Mammary epithelial cell (primary cell): ENCODE measurements around the gene CD180.

ENCODE experiments used
- EZH2 ChIP-seq: IDR thresholded peaks from 2 replicates; pipeline ENCODE4 v1.6.1; 2012; ENCODE audit warnings: low read length, inconsistent platforms, borderline replicate concordance
- TF ChIP-seq, protein P1 (sequence below), 2 donors: IDR thresholded peaks in 1 of 2; conservative IDR thresholded peaks in 1 of 2; 2 replicates each; pipeline ENCODE4 v1.5.1; 2011 to 2012; ENCODE audit warnings: inconsistent platforms in 2 of 2, low read length in 2 of 2, mild to moderate bottlenecking in 2 of 2, control low read depth in 1 of 2, low read depth in 1 of 2; ENCODE audit not compliant: insufficient read depth in 1 of 2; ENCODE audit errors: extremely low read depth in 1 of 2

DNA sequence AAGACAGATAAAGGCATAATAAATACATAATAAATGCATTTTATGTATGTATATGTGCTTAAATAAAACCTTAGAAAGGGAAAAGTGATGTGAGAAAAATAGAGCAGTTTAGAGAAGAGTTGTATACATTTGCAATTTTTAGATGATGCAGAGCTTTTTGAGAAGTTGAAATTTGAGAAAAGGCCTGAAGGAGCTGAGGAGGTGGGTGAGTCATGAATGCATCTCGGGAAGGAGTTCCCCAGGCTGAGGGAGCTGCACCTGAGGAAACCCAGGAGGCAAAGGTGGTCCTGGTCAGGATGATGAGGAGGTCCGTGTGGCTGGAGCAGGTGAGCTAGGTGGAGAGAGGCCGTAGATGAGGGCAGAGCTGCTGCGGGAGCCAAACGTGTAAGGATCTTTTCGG is 17.4 kb upstream of the CD180 start:
- TF ChIP-seq, protein P1, sequence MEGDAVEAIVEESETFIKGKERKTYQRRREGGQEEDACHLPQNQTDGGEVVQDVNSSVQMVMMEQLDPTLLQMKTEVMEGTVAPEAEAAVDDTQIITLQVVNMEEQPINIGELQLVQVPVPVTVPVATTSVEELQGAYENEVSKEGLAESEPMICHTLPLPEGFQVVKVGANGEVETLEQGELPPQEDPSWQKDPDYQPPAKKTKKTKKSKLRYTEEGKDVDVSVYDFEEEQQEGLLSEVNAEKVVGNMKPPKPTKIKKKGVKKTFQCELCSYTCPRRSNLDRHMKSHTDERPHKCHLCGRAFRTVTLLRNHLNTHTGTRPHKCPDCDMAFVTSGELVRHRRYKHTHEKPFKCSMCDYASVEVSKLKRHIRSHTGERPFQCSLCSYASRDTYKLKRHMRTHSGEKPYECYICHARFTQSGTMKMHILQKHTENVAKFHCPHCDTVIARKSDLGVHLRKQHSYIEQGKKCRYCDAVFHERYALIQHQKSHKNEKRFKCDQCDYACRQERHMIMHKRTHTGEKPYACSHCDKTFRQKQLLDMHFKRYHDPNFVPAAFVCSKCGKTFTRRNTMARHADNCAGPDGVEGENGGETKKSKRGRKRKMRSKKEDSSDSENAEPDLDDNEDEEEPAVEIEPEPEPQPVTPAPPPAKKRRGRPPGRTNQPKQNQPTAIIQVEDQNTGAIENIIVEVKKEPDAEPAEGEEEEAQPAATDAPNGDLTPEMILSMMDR (conservative IDR thresholded peaks at IDR 0.05 in 1 of 2, IDR thresholded peaks at IDR 0.05 in 1 of 2; ENCODE audit: extremely low read depth in 1 of 2, insufficient read depth in 1 of 2, low read depth in 1 of 2, low read length in 2 of 2), result no peak
- no peak for TF ChIP-seq EZH2
